OCI-M1 (cell line): Measurements from ENCODE around the gene EPB41L5.

Experiments used
- DNase-seq: peaks from one replicate; lab custom pipeline; 2025; lab: John Stamatoyannopoulos, UW

EPB41L5 gene

GRCh38 chr2:120141300-120142069, 128.6 kb downstream of the EPB41L5 start:
- DNase-seq = no peak

GRCh38 chr2:120142528-120143219, 129.8 kb downstream of the EPB41L5 start:
- no peak for DNase-seq

DNA sequence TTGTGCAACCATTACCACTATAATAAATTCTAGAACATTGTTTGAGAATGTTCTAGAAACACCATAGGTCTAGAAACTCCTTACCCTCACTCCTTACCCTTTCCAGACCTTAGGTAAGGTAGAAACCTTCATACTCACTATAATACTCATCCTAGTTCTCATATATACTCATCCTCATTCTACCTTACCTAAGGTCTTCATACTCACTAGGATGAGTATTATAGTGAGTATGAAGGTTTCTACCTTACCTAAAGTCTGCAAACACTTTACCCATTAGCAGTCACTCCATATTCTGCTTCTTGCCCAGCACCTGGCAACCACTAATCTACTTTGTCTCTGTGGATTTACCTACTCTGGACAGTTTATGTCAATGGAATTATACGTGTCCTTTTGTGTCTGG, 135.4 kb downstream of the EPB41L5 start:
- no peak for DNase-seq

DNA sequence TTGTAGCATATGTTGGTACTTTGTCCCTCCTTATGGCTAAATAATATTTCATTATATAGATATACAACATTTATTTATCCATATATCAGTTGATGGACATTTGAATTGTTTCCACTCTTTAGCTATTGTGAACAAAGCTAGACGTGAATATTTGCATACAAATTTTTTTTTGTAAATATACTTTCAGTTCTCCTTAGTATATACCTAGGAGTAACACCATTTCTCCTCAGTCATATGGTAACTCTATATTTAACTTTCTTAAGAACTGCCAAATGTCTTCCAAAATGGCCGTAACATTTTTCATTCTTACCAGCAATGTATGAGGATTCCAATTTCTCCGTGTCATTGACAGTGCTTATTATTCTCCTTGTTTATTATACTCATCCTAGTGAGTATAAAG, 135.8 kb downstream of the EPB41L5 start:
- DNase-seq = no peak

- DNase-seq = no peak
Measured at GRCh38 chr2:120149406-120149805, 136.5 kb downstream of the EPB41L5 start.

DNA sequence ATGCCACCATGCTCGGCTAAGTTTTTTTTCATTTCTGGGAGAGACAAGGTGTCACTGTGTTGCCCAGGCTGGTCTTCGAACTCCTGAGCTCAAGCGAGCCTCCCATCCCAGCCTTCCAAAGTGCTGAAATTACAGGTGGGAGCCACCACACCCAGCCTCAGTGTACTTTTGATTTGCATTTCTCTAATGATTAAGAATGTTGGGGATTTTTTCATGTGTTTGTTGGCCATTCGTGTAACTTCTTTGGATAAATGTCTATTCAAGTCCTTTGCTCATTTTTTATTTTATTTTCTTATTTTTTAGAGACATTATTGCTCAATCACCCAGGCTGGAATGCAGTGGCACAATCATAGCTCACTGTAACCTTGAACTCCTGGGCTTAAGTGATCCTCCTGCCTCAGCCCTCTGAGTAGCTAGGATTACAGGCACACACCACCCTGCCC, 137.2 kb downstream of the EPB41L5 start:
- no peak for DNase-seq

- DNase-seq = no peak
Measured at GRCh38 chr2:120155308-120155707, 142.4 kb downstream of the EPB41L5 start.

DNA sequence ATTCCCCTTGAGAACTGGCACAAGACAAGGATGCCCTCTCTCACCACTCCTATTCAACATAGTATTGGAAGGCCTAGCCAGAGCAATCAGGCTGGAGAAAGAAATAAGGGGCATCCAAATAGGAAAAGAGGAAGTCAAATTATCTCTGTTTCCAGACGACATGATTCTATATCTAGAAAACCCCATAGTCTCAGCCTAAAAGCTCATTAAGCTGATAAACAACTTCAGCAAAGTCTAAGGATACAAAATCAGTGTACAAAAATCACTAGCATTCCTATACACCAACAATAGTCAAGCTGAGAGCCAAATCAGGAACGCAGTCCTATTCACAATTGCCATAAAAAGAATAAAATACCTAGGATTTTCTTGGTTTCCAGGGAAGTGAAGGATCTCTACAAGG, 145.8 kb downstream of the EPB41L5 start:
- DNase-seq = peak; percentile 77

DNA sequence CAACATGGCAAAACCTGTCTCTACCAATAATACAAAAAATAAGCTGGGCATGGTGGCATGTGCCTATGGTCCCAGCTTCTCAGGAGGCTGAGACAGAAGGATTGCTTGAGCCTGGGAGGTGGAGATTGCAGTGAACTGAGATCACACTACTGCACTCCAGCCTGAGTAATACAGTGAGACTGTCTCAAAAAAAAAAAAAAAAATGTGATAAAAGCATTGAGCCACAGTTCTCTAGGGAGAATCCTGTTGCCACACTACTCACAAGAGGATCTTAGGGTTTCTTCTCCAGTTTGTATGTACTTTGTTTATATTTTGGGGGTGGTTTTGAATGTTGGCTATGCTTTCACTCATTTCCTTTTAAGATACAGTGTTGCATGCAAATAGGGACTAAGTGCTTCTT, 148.3 kb downstream of the EPB41L5 start:
- no peak for DNase-seq

DNA sequence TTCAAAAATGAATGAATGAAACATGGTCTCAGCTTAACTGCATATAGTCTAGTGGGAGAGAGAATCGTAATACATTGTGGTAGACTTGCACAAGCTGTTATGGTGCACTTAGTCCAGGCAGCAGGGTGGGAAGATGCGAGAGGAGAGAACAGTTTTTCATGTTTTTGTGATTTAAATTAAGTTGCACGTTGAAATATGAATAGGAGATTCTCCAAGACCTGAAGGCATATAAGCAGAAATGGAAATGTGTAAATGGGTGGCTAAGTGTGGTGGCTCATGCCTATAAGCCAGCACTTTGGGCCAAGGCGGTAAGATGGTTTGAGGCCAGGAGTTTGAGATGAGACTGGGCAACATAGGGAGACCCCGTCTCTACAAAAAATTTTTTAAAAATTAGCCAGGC, 149.8 kb downstream of the EPB41L5 start:
- no peak for DNase-seq

- DNase-seq = no peak
Measured at GRCh38 chr2:120167272-120167671, 154.4 kb downstream of the EPB41L5 start.

- DNase-seq = no peak
Measured at GRCh38 chr2:120169020-120169419, 156.1 kb downstream of the EPB41L5 start.

DNA sequence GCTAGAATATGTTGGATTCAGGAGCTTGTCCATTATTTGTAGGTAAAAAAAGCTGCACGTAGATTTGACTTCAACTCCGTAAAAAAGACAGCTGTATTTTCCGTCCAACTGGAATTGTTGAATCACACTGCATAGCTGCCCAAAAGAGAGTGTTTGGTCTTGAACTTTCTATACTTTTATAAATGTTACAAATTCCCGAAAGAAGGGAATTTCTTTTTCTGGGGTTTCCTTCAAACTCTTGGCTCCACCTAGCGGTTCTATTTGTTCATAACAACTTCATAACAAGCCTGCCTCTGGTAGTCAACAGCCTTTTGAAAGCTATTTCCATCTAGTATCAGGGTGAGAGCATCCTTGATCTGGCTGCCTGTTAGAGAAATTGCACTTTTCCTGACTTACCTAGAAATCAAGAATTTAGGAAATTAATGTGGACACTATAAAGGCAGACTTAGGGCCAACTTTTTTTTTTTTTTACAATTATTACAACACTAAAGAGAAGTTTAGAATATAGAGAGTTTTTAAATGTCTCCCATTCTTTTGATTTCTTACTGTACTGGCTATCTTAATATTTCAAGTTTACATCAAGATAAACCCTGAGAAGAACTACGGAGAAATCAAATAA, 162.2 kb downstream of the EPB41L5 start:
- peak; percentile 77 for DNase-seq

DNA sequence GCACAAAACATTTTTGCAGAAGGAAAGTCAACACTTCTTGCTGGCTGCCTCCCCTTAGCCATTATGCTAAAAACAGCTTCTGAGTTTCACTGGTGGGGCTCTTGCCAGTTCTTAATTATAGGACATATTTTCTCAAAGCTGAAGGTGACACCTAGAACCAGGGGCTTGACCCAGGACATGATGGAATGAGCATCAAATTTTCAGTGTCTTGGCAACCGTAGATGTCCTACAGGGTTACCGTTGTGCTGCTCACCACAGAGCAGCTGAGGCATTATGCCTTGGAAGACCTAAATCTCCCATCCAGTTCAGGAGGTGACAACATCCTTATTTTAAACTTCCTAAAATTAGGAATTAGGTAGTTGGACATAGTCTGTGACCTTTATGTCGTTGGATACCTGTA, 163.6 kb downstream of the EPB41L5 start:
- DNase-seq = no peak

DNA sequence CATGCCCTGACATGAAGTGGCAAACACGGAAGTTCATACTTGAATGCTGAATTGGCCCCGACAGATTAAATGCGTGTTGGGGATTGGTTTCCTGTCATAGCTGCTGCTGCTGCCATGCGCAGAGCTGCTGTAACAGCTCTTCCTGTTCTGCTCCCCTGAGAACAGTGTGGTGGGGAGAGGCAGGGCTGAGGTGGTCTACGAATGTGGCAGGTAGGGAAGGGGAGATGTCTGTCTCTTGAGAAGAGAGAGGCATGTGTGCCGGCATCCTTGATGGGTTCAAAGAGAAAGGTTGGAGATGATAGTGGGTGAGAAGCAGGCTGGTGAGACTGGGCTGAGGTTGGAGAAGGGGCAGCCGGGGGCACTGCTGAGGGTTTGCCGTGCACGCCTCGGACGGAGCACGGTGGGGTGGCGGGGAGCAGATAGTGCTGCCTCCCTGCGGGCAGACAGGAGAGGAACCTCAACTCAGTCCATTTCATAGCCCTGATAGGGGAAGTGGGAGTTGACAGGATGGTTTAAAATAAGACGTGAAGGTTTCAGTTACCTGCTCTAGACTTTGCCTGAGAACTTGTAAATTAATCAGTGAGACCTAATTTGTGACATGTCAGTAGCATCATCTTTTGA, 164.2 kb downstream of the EPB41L5 start:
- DNase-seq = peak; percentile 62

DNA sequence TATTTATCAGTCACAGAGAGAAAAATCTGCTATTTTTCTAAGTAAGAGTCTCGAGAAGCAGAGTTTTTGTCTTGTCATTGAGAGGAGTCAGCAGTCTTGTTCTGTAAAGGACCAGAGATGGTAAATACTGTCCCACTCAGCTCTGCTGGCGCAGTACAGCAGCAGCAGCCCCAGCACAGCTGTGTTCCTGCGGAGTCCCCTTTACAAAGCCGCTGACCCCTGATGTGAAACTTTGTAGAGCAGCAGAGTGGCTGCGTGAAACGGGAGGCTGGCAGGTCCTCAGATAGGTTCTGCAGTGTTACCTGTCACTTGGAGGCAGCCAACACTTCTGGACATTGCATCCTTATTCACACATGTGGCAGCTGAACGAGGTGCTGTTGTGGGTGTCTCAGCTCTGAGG, 165.1 kb downstream of the EPB41L5 start:
- DNase-seq = no peak

DNA sequence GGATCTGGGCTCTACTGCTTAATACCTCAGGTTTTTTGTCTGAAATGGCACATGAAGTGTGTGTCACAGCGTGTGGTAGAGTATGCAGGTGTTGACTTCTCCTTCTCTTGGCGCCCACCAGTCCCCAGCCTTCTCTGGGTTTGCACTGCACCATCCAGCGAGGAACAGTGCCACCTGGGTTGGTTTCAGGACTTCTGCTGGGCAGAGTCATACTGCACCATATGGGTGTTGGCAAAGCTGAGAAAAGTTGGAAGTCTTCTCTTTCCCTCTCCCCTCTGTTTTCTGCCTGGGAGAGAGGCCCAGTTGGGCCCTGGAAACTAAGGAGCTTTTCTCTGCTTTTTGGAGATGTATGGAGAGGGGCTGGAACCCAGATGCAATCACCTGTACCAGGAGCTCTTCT, 166.5 kb downstream of the EPB41L5 start:
- DNase-seq = no peak

DNA sequence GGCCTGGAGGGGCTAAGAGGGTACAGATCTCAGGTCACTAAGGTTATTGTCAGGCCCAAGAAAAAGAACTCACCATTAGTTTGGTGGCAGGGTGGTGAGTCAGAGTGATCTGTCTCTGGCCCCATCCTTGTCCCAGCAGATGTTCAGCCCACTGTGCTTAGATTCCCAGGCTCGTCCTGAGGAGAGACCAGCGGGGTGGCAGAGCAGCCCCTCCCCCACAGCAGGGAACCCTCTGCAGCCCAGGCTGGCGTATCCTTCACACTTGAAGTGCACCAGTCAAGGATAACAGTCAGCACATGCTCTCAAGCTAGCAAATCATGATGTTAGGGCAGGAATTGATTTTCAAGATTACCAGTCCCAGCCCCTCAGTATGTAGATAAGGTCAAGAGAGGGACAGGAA, 167.2 kb downstream of the EPB41L5 start:
- no peak for DNase-seq

DNA sequence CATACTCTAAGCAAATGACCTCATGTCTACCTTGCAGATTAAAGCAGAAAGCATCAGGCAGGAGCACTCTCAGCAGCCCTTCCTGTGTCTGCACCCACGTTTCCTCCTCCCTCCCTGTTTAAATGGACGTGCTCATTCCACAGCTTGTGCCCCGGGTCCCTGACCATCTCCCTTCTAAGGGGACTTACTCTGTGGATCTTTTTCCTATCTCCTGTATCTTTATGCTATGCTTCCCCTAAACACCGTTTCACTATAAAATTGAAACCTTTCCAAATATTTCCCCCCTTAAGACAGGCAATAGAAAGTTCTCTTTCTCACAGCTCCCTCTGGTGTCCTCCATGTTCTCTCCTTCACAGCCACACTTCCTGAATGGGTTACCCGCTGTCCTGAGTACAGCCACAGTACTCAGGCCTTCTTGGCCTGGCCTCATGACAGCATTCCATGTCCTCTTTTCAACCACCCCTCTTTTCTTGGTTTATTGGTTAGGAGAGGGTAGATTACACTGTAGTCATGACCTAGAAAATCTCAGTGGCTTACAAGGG, 169.2 kb downstream of the EPB41L5 start:
- DNase-seq = no peak

DNA sequence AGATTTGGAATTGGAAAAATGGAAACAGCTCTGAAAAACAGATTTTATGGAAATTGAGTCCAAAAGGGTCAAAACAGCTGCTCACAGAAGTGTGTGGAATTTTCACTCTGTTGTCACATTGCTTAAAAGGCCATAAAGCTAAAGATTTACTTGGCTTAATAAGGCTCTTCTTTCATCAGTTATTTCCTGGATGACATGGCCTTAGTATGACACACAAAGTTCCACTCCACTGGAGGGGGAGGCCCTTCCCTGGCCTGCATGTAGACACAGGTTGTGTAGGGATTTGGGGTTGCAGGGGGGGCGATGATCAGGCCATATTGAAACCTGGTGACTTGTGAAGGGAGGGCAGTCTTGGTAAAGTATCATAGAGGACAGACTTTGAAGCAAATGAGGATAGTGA, 176.3 kb downstream of the EPB41L5 start:
- no peak for DNase-seq

DNA sequence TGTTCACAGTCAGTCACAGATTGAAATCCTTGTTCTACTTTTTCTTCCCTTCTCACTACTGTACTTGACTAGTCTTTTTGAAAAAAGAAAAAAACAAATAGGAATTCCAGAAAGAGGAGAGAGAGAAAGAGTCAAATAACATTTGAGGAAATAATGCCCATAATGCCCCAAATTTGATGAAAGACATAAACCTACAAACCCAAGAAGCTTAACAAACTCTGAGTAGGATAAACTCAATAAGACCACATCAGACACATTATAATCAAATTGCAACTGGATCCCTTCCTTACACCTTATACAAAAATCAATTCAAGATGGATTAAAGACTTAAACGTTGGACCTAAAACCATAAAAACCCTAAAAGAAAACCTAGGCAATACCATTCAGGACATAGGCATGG, 179.4 kb downstream of the EPB41L5 start:
- no peak for DNase-seq

DNA sequence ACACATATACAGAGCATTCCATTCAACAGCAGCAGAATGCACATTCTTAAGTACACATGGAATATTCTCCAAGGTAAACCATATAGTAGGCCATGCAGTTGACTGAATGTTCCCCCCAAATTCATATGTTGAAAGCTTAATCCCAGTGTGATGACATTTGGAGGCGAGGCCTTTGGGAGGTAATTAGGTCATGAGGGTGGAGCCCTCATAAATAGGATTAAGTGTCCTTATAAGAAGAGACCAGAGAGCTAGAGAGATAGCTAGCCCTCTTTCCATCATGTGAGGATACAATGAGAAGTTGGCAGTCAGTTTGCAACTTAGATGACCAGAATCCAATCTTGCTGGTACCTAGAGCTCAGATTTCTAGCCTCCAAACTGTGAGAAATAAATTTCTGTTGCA, 182.7 kb downstream of the EPB41L5 start:
- no peak for DNase-seq
